Mesenchymal stem cell (in vitro differentiated cells and primary cell): ENCODE data around the gene MYO1E.

Source experiments
- DNase-seq: peaks from one replicate; pipeline ENCODE4 v3.0.0-alpha.2; 2013
- H2AFZ ChIP-seq: one replicate; pipeline ENCODE4 v1.6.1; 2013; ENCODE audit warnings: low read depth, mild to moderate bottlenecking, control low read depth, inconsistent platforms, low read length, moderate library complexity
- H2AK5ac ChIP-seq: 2 replicates; pipeline ENCODE4 v1.6.1; 2013; ENCODE audit warnings: low read length, moderate library complexity, mild to moderate bottlenecking, inconsistent platforms; ENCODE audit not compliant: severe bottlenecking
- H2BK120ac ChIP-seq: one replicate; pipeline ENCODE4 v1.6.1; 2013; ENCODE audit warnings: low read depth, mild to moderate bottlenecking, inconsistent platforms, low read length, moderate library complexity
- H2BK12ac ChIP-seq, 2 experiments: one replicate each; pipeline ENCODE4 v1.6.1; 2013; ENCODE audit warnings: inconsistent platforms in 2 of 2, low read length in 2 of 2, mild to moderate bottlenecking in 2 of 2, moderate library complexity in 2 of 2, control low read depth in 1 of 2
- H2BK15ac ChIP-seq: one replicate; pipeline ENCODE4 v1.6.1; 2013; ENCODE audit warnings: mild to moderate bottlenecking, low read depth, inconsistent platforms; ENCODE audit not compliant: poor library complexity, severe bottlenecking
- H2BK5ac ChIP-seq: 2 replicates; pipeline ENCODE4 v1.6.1; 2013; ENCODE audit warnings: low read depth, mild to moderate bottlenecking, low read length, control low read depth, inconsistent platforms; ENCODE audit not compliant: poor library complexity, severe bottlenecking
- H3K14ac ChIP-seq, 2 experiments: one replicate each; pipeline ENCODE4 v1.6.1; 2013; ENCODE audit warnings: inconsistent platforms in 2 of 2, low read length in 2 of 2, control low read depth in 1 of 2, mild to moderate bottlenecking in 1 of 2, moderate library complexity in 1 of 2
- H3K18ac ChIP-seq, 2 experiments: one replicate each; pipeline ENCODE4 v1.6.1; 2013; ENCODE audit warnings: inconsistent platforms in 2 of 2, low read length in 2 of 2, control low read depth in 1 of 2, low read depth in 1 of 2, mild to moderate bottlenecking in 1 of 2
- H3K23ac ChIP-seq, 2 experiments: one replicate each; pipeline ENCODE4 v1.6.1; 2013; ENCODE audit warnings: inconsistent platforms in 2 of 2, low read length in 2 of 2, mild to moderate bottlenecking in 2 of 2, moderate library complexity in 2 of 2, control low read depth in 1 of 2
- H3K27ac ChIP-seq: 2 replicates; pipeline ENCODE4 v1.5.1; 2013; ENCODE audit warnings: mild to moderate bottlenecking, moderate library complexity, low read length, control low read depth, inconsistent platforms; ENCODE audit not compliant: poor library complexity, severe bottlenecking
- H3K27me3 ChIP-seq, 2 experiments: 2 replicates each; pipeline versions ENCODE4 v1.6.1 to v1.7.0; 2013; ENCODE audit warnings: low read length in 2 of 2, mild to moderate bottlenecking in 2 of 2, moderate library complexity in 2 of 2, control low read depth in 1 of 2, inconsistent platforms in 1 of 2; ENCODE audit not compliant: control insufficient read depth in 1 of 2, insufficient read depth in 1 of 2
- H3K36me3 ChIP-seq, 2 experiments: 2 replicates each; pipeline versions ENCODE4 v1.6.1 to v1.7.0; 2013; ENCODE audit warnings: low read length in 2 of 2, control low read depth in 1 of 2, inconsistent platforms in 1 of 2, low read depth in 1 of 2, mild to moderate bottlenecking in 1 of 2; ENCODE audit not compliant: insufficient read depth in 2 of 2, control insufficient read depth in 1 of 2
- H3K4ac ChIP-seq, 2 experiments: one replicate each; pipeline ENCODE4 v1.6.1; 2013; ENCODE audit warnings: inconsistent platforms in 2 of 2, low read length in 2 of 2, mild to moderate bottlenecking in 2 of 2, moderate library complexity in 2 of 2, control low read depth in 1 of 2, low read depth in 1 of 2
- H3K4me1 ChIP-seq: 2 replicates; pipeline ENCODE4 v1.6.1; 2013; ENCODE audit warnings: low read depth, low read length, control low read depth; ENCODE audit not compliant: control insufficient read depth, insufficient read depth
- H3K4me2 ChIP-seq: 2 replicates; pipeline ENCODE4 v1.6.1; 2013; ENCODE audit warnings: low read length, mild to moderate bottlenecking, inconsistent platforms; ENCODE audit not compliant: poor library complexity, severe bottlenecking
- H3K4me3 ChIP-seq, 2 experiments: 2 replicates each; pipeline versions ENCODE4 v1.5.1 to v1.7.0; 2013; ENCODE audit warnings: low read length in 2 of 2, mild to moderate bottlenecking in 2 of 2, control low read depth in 1 of 2, low read depth in 1 of 2; ENCODE audit not compliant: insufficient read depth in 1 of 2
- H3K79me1 ChIP-seq: replicated peaks from 2 replicates; pipeline ENCODE4 v1.6.1; 2013; ENCODE audit warnings: mild to moderate bottlenecking, control low read depth, low read length, inconsistent platforms; ENCODE audit not compliant: poor library complexity, severe bottlenecking
- H3K9ac ChIP-seq: 2 replicates; pipeline ENCODE4 v1.7.0; 2013; ENCODE audit warnings: mild to moderate bottlenecking, low read length, moderate library complexity
- H3K9me3 ChIP-seq: 2 replicates; pipeline ENCODE4 v1.7.0; 2013; ENCODE audit warnings: mild to moderate bottlenecking, low read length; ENCODE audit not compliant: control insufficient read depth
- H4K8ac ChIP-seq: one replicate; pipeline ENCODE4 v1.6.1; 2013; ENCODE audit warnings: inconsistent platforms, mild to moderate bottlenecking, low read length, moderate library complexity
- H4K91ac ChIP-seq: one replicate; pipeline ENCODE4 v1.6.1; 2013; ENCODE audit warnings: mild to moderate bottlenecking, low read length, inconsistent platforms
- WGBS: methylation state at CpG from one replicate; pipeline ENCODE4 v1.1.7; 2013; ENCODE audit warnings: mixed read lengths; 5-methylcytosine and 5-hydroxymethylcytosine counted together

MYO1E gene

GRCh38 chr15:59309405-59309804 is 63.3 kb downstream of the MYO1E start:
- H2AK5ac ChIP-seq = no peak overlapping the region
- no peak overlapping the region for H3K23ac ChIP-seq
- H2BK15ac ChIP-seq = no peak overlapping the region
- peaks cover 6 to 21% of the 10 kb centered on the region in 2 experiments for H3K36me3 ChIP-seq
- H2BK5ac ChIP-seq = no peak overlapping the region
- no peak overlapping the region for H3K9ac ChIP-seq
- no peaks in the 10 kb centered on the region for H3K27me3 ChIP-seq
- H2BK12ac ChIP-seq = no peak overlapping the region
- no peak overlapping the region for H3K4ac ChIP-seq
- no peak overlapping the region for H3K18ac ChIP-seq
- no peak overlapping the region for H2AFZ ChIP-seq
- H3K79me1 ChIP-seq = peaks cover 20% of the 10 kb centered on the region
- H3K4me2 ChIP-seq = no peak overlapping the region
- no peak overlapping the region for H3K14ac ChIP-seq
- no peak overlapping the region for H4K8ac ChIP-seq
- no peaks in the 10 kb centered on the region for H3K9me3 ChIP-seq
- no peak for DNase-seq
- H3K27ac ChIP-seq = no peak overlapping the region
- no peak overlapping the region for H4K91ac ChIP-seq
- WGBS = 83% methylated on average over 4 of the region's 5 CpGs
- H2BK120ac ChIP-seq = no peak overlapping the region
- peak overlapping the region in 1 of 2 experiments; percentile 51 for H3K4me3 ChIP-seq
- peaks cover 22% of the 10 kb centered on the region for H3K4me1 ChIP-seq

- Histone ChIP-seq H3K4ac (no peak overlapping the region), H3K79me1 (peaks cover 21% of the 10 kb centered on the region), H3K23ac (no peak overlapping the region), H3K9me3 (no peaks in the 10 kb centered on the region), H3K14ac (no peak overlapping the region), H3K4me3 (peak overlapping the region in 1 of 2 experiments; percentile 66), H2BK120ac (no peak overlapping the region), H2AFZ (no peak overlapping the region), H3K27ac (no peak overlapping the region), H2BK12ac (peak overlapping the region in 1 of 2 experiments; percentile 40), H3K4me2 (no peak overlapping the region), H4K8ac (no peak overlapping the region), H4K91ac (no peak overlapping the region), H2AK5ac (peak overlapping the region; percentile 39), H3K4me1 (peaks cover 23% of the 10 kb centered on the region), H3K9ac (peak overlapping the region; percentile 85), H3K27me3 (no peaks in the 10 kb centered on the region), H2BK15ac (no peak overlapping the region), H2BK5ac (no peak overlapping the region), H3K36me3 (peaks cover 6 to 21% of the 10 kb centered on the region in 2 experiments), H3K18ac (peak overlapping the region in 1 of 2 experiments; percentile 28)
- WGBS = 100% methylated on average over 5 of the region's 6 CpGs
- no peak for DNase-seq
These were observed 65.5 kb downstream of the MYO1E start for GRCh38 chr15:59307165-59307537.

GRCh38 chr15:59306520-59307164 is 66.0 kb downstream of the MYO1E start:
- H2BK12ac ChIP-seq = peak overlapping the region in 1 of 2 experiments; percentile 40

GRCh38 chr15:59304807-59305206 is 67.9 kb downstream of the MYO1E start:
- Histone ChIP-seq H3K4me2 (no peak overlapping the region), H3K4ac (no peak overlapping the region), H2BK120ac (no peak overlapping the region), H3K36me3 (peaks cover under 1 to 11% of the 10 kb centered on the region in 2 experiments), H2BK12ac (peak overlapping the region in 1 of 2 experiments; percentile 21), H3K4me1 (peaks cover 26% of the 10 kb centered on the region), H3K27ac (no peak overlapping the region), H3K27me3 (no peaks in the 10 kb centered on the region), H3K14ac (no peak overlapping the region), H3K9ac (peak overlapping the region; percentile 77), H4K91ac (no peak overlapping the region), H3K18ac (peak overlapping the region in 1 of 2 experiments; percentile 31), H2BK5ac (no peak overlapping the region), H3K4me3 (no peak overlapping the region), H2AFZ (no peak overlapping the region), H3K9me3 (no peaks in the 10 kb centered on the region), H3K23ac (no peak overlapping the region), H3K79me1 (peaks cover 18% of the 10 kb centered on the region), H2AK5ac (no peak overlapping the region), H2BK15ac (no peak overlapping the region), H4K8ac (peak overlapping the region; percentile 35)
- no peak for DNase-seq
- WGBS = 92% methylated on average over 6 of the region's 6 CpGs

More at GRCh38 chr15:59306520-59307164, 66.0 kb downstream of the MYO1E start:
- Histone ChIP-seq H4K8ac (no peak overlapping the region), H3K4me2 (no peak overlapping the region), H2AK5ac (no peak overlapping the region), H3K36me3 (peaks cover 6 to 24% of the 10 kb centered on the region in 2 experiments), H3K79me1 (peaks cover 24% of the 10 kb centered on the region), H3K9ac (peak overlapping the region; percentile 85), H3K18ac (no peak overlapping the region), H2BK15ac (no peak overlapping the region), H3K4me3 (peak overlapping the region in 1 of 2 experiments; percentile 66), H3K4ac (peak overlapping the region in 1 of 2 experiments; percentile 44), H3K27me3 (no peaks in the 10 kb centered on the region), H2BK5ac (no peak overlapping the region), H3K4me1 (peaks cover 22% of the 10 kb centered on the region), H2AFZ (no peak overlapping the region), H3K14ac (no peak overlapping the region), H3K27ac (no peak overlapping the region), H4K91ac (no peak overlapping the region), H2BK120ac (no peak overlapping the region), H3K9me3 (no peaks in the 10 kb centered on the region), H3K23ac (peak overlapping the region in 1 of 2 experiments; percentile 86)
- WGBS = 89% methylated on average over 7 of the region's 7 CpGs
- DNase-seq = no peak
